Measurements from ENCODE around the gene DPP3. TPM values are rescaled to one million over a fixed set of nuclear protein-coding genes. Genes with fewer than 3 reads are reported as not detected.
A peak's percentile ranks its signal among the peaks of the same experiment; 100 is the strongest.

Gene DPP3
- total RNA-seq, 1 experiment from 2014 or later, result 55.6 TPM

GRCh38 chr11:66438504-66439466 is 41.4 kb upstream of the DPP3 start, which contains the start of gene MRPL11:
TSS of gene MRPL11 (minus strand) at chr11:66438848. CDS start at chr11:66438754, 94 bp downstream.
- DNase-seq (ENCODE audit: low read depth, low spot score), result peak; percentile 91
- Histone ChIP-seq H3K79me2 (ENCODE audit: insufficient read depth, low read length) (peaks cover 16% of the 10 kb centered on the region), H3K27me3 (ENCODE audit: insufficient read depth, low read length) (no peaks in the 10 kb centered on the region), H3K27ac (ENCODE audit: low read depth, low read length) (peak within 1 kb of the TSS; percentile 85), H4K20me1 (ENCODE audit: insufficient read depth) (no peaks in the 10 kb centered on the region), H3K36me3 (ENCODE audit: control insufficient read depth in 1 of 2, insufficient read depth in 2 of 2, low read length in 2 of 2) (peaks cover 14 to 24% of the 10 kb centered on the region in 2 experiments; a peak in 3 of 4 replicates), H3K9me2 (ENCODE audit: insufficient read depth) (no peaks in the 10 kb centered on the region), H2AFZ (ENCODE audit: low read depth, low read length, poor library complexity, severe bottlenecking) (peak within 1 kb of the TSS; percentile 44), H3K9me3 (ENCODE audit: control insufficient read depth in 1 of 2, insufficient read depth in 1 of 2, low read depth in 1 of 2, low read length in 2 of 2) (no peaks in the 10 kb centered on the region), H3K4me2 (ENCODE audit: low read length) (peak within 1 kb of the TSS; percentile 91), H3K4me3 (replicated peaks in 1 of 2; ENCODE audit: low read depth in 1 of 2, low read length in 2 of 2) (peak within 1 kb of the TSS; percentile 68 to 96), H3K9ac (ENCODE audit: low read length) (peak within 1 kb of the TSS; percentile 97), H3K4me1 (ENCODE audit: control insufficient read depth in 1 of 2, insufficient read depth in 2 of 2, low read length in 2 of 2) (peaks cover 4 to 23% of the 10 kb centered on the region in 2 experiments; a peak in 3 of 4 replicates)
- no TSS peak for BruUV-seq (replicated peaks)
- peak; percentile 93 for ATAC-seq
- ChIA-PET POLR2A (interaction anchor here (0.7 to 2.1 kb wide), 7 partner anchors 17 to 239 kb away, joined by 3 to 13 read pairs (median 4); partner anchors contain the start of genes DPP3, PELI3 and RBM4B), RAD21 (ENCODE audit: low non-redundant PET in 1 of 2, low total read pairs in 2 of 2, uncharacterized antibody in 2 of 2, unreplicated experiment in 2 of 2) (interaction anchor here (0.5 to 1.1 kb wide), 6 partner anchors 17 to 240 kb away, joined by 3 to 5 read pairs (median 4); partner anchors contain the start of genes DPP3 (in 1 of the 2), PELI3 (in 1 of the 2) and RBM4B (in 1 of the 2)), CTCF (interaction anchor here (0.6 to 1.7 kb wide), 13 partner anchors 9 to 239 kb away, joined by 3 to 17 read pairs (median 4); partner anchors contain the start of genes DPP3, PELI3 and RBM4B)
- intact Hi-C loops (cut with micrococcal nuclease), result loop anchor here (10.0 kb wide), 2 partner anchors 236 to 396 kb away; partner anchors contain the start of gene RBM4B
- TF ChIP-seq EZH2phosphoT487 (IDR thresholded peaks at IDR 0.05; ENCODE audit: borderline replicate concordance), result no peak
- TF ChIP-seq JUND (IDR thresholded peaks at IDR 0.05), result no peak
- peak; percentile 32; the same call in 1 of the 2 replicates for TF ChIP-seq EGR1 (IDR thresholded peaks at IDR 0.05; ENCODE audit: low read depth)
- no peak for TF ChIP-seq ZBTB33 (IDR thresholded peaks at IDR 0.05; ENCODE audit: extremely low read depth, insufficient replicate concordance, low read length)
- TF ChIP-seq, protein P1, sequence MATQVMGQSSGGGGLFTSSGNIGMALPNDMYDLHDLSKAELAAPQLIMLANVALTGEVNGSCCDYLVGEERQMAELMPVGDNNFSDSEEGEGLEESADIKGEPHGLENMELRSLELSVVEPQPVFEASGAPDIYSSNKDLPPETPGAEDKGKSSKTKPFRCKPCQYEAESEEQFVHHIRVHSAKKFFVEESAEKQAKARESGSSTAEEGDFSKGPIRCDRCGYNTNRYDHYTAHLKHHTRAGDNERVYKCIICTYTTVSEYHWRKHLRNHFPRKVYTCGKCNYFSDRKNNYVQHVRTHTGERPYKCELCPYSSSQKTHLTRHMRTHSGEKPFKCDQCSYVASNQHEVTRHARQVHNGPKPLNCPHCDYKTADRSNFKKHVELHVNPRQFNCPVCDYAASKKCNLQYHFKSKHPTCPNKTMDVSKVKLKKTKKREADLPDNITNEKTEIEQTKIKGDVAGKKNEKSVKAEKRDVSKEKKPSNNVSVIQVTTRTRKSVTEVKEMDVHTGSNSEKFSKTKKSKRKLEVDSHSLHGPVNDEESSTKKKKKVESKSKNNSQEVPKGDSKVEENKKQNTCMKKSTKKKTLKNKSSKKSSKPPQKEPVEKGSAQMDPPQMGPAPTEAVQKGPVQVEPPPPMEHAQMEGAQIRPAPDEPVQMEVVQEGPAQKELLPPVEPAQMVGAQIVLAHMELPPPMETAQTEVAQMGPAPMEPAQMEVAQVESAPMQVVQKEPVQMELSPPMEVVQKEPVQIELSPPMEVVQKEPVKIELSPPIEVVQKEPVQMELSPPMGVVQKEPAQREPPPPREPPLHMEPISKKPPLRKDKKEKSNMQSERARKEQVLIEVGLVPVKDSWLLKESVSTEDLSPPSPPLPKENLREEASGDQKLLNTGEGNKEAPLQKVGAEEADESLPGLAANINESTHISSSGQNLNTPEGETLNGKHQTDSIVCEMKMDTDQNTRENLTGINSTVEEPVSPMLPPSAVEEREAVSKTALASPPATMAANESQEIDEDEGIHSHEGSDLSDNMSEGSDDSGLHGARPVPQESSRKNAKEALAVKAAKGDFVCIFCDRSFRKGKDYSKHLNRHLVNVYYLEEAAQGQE (IDR thresholded peaks at IDR 0.05; ENCODE audit: low read depth), result no peak
- TF ChIP-seq ZFX (IDR thresholded peaks at IDR 0.05), result peak; percentile 91
- TF ChIP-seq TCF7L2 (IDR thresholded peaks at IDR 0.05; ENCODE audit: borderline replicate concordance, extremely low read depth, insufficient read depth, insufficient read length), result peak; percentile 25
- TF ChIP-seq, protein P2, sequence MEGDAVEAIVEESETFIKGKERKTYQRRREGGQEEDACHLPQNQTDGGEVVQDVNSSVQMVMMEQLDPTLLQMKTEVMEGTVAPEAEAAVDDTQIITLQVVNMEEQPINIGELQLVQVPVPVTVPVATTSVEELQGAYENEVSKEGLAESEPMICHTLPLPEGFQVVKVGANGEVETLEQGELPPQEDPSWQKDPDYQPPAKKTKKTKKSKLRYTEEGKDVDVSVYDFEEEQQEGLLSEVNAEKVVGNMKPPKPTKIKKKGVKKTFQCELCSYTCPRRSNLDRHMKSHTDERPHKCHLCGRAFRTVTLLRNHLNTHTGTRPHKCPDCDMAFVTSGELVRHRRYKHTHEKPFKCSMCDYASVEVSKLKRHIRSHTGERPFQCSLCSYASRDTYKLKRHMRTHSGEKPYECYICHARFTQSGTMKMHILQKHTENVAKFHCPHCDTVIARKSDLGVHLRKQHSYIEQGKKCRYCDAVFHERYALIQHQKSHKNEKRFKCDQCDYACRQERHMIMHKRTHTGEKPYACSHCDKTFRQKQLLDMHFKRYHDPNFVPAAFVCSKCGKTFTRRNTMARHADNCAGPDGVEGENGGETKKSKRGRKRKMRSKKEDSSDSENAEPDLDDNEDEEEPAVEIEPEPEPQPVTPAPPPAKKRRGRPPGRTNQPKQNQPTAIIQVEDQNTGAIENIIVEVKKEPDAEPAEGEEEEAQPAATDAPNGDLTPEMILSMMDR (IDR thresholded peaks at IDR 0.05 in 2 of 3, conservative IDR thresholded peaks at IDR 0.05 in 1 of 3; ENCODE audit: borderline replicate concordance in 1 of 3, insufficient read depth in 1 of 3, low read depth in 2 of 3, low read length in 2 of 3), result peak; percentile 54 to 60 (median 60); a peak in 5 of 6 replicates
- no peak for TF ChIP-seq SIN3A (IDR thresholded peaks at IDR 0.05; ENCODE audit: low read depth)
- TF ChIP-seq, protein P3, sequence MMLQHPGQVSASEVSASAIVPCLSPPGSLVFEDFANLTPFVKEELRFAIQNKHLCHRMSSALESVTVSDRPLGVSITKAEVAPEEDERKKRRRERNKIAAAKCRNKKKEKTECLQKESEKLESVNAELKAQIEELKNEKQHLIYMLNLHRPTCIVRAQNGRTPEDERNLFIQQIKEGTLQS (IDR thresholded peaks at IDR 0.05), result no peak
- no peak for TF ChIP-seq CEBPB (IDR thresholded peaks at IDR 0.05; ENCODE audit: low read depth)
- peak; percentile 16; the same call in 1 of the 2 replicates for TF ChIP-seq POLR2AphosphoS5 (IDR thresholded peaks at IDR 0.05; ENCODE audit: low read depth, low read length)
- TF ChIP-seq RAD21 (IDR thresholded peaks at IDR 0.05; ENCODE audit: low read depth), result peak; percentile 49
- TF ChIP-seq SP1 (IDR thresholded peaks at IDR 0.05; ENCODE audit: low read depth), result peak; percentile 88
- TF ChIP-seq MAX (IDR thresholded peaks at IDR 0.05), result peak; percentile 51; the same call in 1 of the 2 replicates
- no peak for TF ChIP-seq FOSL1 (IDR thresholded peaks at IDR 0.05; ENCODE audit: low read depth)
